ENCODE results near the gene BCAR1. TPM values are rescaled to one million over a fixed set of nuclear protein-coding genes. Genes with fewer than 3 reads are reported as not detected.

The BCAR1 gene
- total RNA-seq, 1 donor from 2014 or later: 125 TPM

DNA sequence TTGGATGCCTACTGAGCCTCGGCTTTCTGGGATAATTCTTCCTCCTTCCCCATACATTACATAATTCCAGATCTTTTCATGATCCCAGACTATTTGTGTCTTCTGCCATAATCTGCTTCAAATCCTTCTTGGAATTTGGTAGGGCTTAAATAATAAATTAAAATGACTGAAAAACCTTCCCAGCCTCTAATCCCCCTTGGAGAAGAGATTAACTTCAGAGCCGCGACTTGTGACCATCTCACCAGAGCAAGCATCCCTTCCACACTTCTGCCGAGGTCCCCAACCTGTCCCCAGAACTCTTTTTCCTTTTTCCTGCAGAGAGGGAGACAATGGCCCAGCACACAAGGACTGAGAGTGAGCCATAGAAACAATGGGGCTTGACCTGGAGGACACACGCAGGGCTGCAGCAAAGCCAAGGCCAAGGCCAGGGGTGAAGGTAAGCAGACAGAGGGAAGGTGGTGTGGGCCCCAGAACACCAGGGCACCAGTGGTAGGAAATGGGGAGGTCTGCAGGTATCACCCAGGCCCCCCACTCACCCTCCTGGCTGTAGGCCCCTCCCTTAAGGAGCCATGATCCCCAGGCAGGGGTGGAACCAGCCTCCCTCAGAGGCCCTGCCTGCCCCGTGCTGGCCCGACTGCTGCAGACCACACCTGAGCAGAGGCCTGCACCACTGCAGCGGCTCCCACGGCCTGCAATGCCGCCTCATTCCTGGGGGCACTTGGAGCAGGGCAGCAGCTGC lies 9.6 kb upstream of the BCAR1 start:
- H3K4me3 ChIP-seq (ENCODE audit: low read depth, low read length): no peak overlapping the region
- TF ChIP-seq, protein P1, sequence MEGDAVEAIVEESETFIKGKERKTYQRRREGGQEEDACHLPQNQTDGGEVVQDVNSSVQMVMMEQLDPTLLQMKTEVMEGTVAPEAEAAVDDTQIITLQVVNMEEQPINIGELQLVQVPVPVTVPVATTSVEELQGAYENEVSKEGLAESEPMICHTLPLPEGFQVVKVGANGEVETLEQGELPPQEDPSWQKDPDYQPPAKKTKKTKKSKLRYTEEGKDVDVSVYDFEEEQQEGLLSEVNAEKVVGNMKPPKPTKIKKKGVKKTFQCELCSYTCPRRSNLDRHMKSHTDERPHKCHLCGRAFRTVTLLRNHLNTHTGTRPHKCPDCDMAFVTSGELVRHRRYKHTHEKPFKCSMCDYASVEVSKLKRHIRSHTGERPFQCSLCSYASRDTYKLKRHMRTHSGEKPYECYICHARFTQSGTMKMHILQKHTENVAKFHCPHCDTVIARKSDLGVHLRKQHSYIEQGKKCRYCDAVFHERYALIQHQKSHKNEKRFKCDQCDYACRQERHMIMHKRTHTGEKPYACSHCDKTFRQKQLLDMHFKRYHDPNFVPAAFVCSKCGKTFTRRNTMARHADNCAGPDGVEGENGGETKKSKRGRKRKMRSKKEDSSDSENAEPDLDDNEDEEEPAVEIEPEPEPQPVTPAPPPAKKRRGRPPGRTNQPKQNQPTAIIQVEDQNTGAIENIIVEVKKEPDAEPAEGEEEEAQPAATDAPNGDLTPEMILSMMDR (conservative IDR thresholded peaks at IDR 0.05; ENCODE audit: low read depth, low read length): no peak
- DNase-seq (ENCODE audit: low read depth): no peak

DNA sequence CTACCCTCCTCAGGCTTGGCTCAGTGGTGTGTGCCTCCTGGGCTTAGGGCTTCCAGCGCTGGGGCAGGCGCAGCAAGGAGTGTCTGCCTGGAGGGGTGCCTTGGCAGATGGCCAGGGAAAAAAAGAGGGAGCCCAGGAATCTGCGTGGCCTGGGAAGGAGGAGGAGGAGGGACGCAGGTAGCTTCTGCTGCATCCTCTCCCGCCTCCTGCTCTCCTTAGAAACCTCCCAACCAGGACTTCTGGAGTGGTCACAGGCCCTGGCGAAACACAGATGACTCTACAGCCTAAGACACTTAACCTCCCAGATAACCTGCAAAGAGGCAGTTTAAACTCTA lies 7.3 kb upstream of the BCAR1 start:
- TF ChIP-seq, protein P1 (conservative IDR thresholded peaks at IDR 0.05; ENCODE audit: low read depth, low read length): no peak

DNA sequence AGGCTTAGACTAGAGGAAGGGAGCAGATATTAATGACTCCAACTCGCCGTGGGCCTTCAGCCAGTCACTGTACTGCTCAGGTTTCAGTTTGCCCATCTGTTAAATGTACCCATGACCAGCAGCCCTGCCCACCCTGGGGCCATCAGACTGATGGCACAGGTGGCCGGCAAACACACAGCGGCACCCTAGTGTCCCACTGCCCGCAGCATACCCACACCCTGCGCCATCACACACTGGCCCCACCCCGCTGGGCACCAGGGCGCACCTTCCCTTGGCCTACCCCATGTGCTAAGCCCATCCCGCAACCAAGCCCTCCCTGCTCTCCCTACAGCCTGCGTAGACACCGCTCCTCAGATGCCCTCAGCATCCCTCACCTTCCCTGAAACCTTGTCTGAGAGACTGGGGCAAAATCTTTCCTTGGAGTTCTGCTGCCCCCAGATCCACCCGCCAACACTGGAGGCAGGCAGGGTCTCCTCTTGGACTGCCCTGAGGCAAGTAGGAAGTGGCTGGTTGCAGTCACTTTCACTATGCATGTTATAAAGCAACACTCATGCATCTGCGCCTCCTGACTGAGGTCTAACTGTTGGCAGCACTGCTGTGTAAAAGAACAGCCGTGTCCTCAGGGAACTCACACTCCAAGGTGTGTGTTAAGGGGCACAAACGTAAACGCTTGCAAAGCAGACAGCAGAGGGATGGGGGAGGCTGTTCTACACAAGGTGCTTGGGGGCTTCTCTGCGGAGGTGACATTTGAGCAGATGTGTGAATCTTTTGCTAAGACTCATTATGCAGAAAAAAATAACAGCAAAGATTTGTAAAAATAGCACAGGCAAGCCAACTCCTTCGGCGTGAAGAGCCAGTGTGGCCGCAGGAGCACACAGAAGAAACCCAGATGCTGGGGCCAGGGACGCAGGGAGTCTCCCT lies 6.7 kb upstream of the BCAR1 start:
- TF ChIP-seq, protein P1 (conservative IDR thresholded peaks at IDR 0.05; ENCODE audit: low read depth, low read length): no peak
- H3K4me3 ChIP-seq (ENCODE audit: low read depth, low read length): no peak overlapping the region
- no peak for DNase-seq (ENCODE audit: low read depth)

More for the DNA sequence above, 7.3 kb upstream of the BCAR1 start:
- no peak overlapping the region for H3K4me3 ChIP-seq (ENCODE audit: low read depth, low read length)
- DNase-seq (ENCODE audit: low read depth): no peak

DNA sequence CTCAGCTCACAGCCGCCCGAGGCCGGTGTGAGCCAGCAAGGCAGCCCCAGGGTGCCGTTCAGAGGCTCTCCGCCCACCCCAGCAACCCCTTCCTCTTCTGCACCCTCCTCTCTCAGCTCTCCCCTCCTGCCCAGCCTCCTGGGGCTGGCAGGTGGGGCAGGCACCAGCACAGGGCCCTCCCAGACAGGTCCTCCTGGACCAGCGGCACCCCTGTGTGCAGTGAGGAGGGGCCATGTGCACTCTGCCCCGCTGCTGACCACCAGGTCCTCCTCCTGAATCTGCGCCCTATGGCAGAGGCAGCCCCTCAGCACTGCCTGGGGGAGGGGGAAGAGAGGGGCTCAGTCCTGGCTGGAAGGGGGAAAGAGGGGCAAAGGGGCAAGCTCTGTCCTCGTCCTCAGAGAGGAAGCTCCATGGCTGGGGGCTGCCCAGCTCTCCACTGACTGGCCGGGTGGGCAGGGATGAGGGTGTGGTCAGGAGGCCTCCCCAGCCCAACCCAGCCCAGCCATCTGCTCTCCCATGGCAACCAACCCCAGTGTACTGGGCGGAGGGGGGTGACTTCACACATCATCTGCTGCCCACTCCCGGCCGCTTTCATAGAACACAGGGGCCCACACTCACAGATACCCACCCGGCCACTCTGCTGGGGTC lies 5.4 kb upstream of the BCAR1 start:
- TF ChIP-seq, protein P1 (conservative IDR thresholded peaks at IDR 0.05; ENCODE audit: low read depth, low read length): no peak
- H3K4me3 ChIP-seq (ENCODE audit: low read depth, low read length): no peak overlapping the region
- DNase-seq (ENCODE audit: low read depth): no peak

DNA sequence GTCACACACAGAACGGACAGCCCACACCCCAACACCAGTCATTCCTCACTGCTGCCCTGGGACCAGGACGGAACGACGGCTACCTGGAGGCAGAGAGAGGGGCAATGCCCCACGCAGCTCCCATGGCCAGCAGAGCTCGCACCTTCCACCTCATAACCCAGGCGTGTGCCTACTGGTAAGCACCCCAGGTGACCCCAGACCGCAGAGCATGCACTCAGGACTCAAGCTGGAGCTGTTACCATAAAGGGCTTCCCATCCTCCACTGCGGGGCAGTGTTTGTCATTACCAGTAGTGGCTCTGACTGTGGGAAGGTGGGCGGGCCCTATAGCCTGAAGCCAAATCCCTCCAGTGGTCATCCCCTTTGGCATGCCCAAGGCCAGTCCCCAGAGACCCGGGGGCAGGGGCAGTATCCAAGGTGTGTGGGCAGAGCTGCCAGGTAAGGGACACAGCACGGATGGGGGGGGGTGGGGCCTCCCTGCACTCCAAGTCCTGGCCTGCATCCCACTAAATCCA lies 4.7 kb upstream of the BCAR1 start:
- TF ChIP-seq, protein P1 (conservative IDR thresholded peaks at IDR 0.05; ENCODE audit: low read depth, low read length): no peak
- DNase-seq (ENCODE audit: low read depth): no peak
- no peak overlapping the region for H3K4me3 ChIP-seq (ENCODE audit: low read depth, low read length)

GRCh38 chr16:75254359-75254837 lies 3.0 kb upstream of the BCAR1 start:
- no peak overlapping the region for H3K4me3 ChIP-seq (ENCODE audit: low read depth, low read length)
- DNase-seq (ENCODE audit: low read depth): no peak
- TF ChIP-seq, protein P1 (conservative IDR thresholded peaks at IDR 0.05; ENCODE audit: low read depth, low read length): no peak
